ENCODE results near the gene CCSER2. TPM values are rescaled to one million over a fixed set of nuclear protein-coding genes. Genes with fewer than 3 reads are reported as not detected.

The CCSER2 gene
- polyA plus RNA-seq, 2 of the 4 experiments (the other 2 are of a cell fraction), result 9.2 to 28.2 TPM

DNA sequence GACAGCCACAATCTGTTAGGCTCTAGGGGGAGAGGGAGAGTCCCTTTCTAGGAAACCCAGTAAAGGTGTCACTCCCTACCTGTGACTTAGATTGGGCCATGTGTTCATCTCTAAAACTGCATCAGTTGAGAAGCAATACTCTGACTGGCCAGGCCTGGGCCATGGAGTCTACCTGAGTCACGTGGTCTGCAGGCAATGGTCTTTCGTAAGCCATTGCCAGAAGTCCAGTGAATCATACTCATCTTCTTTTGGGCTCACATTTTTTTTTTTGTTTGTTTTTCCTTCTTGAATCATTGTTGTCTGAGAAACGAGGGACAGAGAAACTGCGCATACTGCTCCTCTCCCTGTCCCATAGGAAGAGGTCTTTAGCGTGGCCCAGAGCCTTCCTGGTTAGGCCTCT is 215.6 kb downstream of the CCSER2 start (continued):
- TF ChIP-seq, protein P1, sequence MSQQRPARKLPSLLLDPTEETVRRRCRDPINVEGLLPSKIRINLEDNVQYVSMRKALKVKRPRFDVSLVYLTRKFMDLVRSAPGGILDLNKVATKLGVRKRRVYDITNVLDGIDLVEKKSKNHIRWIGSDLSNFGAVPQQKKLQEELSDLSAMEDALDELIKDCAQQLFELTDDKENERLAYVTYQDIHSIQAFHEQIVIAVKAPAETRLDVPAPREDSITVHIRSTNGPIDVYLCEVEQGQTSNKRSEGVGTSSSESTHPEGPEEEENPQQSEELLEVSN (IDR thresholded peaks at IDR 0.05; ENCODE audit: borderline replicate concordance, low read depth), result no peak
- no peak for TF ChIP-seq HEYL (CRISPR knock-in tag; IDR thresholded peaks at IDR 0.05)
- no peak for TF ChIP-seq EHF (CRISPR knock-in tag; IDR thresholded peaks at IDR 0.05)
- TF ChIP-seq TP53 (CRISPR knock-in tag; IDR thresholded peaks at IDR 0.05), result no peak
- peak in 1 of 2 experiments; percentile 57; a peak in 2 of 4 replicates for TF ChIP-seq CEBPB (IDR thresholded peaks at IDR 0.05)
- TF ChIP-seq, protein P2, sequence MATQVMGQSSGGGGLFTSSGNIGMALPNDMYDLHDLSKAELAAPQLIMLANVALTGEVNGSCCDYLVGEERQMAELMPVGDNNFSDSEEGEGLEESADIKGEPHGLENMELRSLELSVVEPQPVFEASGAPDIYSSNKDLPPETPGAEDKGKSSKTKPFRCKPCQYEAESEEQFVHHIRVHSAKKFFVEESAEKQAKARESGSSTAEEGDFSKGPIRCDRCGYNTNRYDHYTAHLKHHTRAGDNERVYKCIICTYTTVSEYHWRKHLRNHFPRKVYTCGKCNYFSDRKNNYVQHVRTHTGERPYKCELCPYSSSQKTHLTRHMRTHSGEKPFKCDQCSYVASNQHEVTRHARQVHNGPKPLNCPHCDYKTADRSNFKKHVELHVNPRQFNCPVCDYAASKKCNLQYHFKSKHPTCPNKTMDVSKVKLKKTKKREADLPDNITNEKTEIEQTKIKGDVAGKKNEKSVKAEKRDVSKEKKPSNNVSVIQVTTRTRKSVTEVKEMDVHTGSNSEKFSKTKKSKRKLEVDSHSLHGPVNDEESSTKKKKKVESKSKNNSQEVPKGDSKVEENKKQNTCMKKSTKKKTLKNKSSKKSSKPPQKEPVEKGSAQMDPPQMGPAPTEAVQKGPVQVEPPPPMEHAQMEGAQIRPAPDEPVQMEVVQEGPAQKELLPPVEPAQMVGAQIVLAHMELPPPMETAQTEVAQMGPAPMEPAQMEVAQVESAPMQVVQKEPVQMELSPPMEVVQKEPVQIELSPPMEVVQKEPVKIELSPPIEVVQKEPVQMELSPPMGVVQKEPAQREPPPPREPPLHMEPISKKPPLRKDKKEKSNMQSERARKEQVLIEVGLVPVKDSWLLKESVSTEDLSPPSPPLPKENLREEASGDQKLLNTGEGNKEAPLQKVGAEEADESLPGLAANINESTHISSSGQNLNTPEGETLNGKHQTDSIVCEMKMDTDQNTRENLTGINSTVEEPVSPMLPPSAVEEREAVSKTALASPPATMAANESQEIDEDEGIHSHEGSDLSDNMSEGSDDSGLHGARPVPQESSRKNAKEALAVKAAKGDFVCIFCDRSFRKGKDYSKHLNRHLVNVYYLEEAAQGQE (IDR thresholded peaks at IDR 0.05), result no peak
- TF ChIP-seq ESRRA (IDR thresholded peaks at IDR 0.05; ENCODE audit: borderline replicate concordance, low read length), result no peak
- TF ChIP-seq, protein P3, sequence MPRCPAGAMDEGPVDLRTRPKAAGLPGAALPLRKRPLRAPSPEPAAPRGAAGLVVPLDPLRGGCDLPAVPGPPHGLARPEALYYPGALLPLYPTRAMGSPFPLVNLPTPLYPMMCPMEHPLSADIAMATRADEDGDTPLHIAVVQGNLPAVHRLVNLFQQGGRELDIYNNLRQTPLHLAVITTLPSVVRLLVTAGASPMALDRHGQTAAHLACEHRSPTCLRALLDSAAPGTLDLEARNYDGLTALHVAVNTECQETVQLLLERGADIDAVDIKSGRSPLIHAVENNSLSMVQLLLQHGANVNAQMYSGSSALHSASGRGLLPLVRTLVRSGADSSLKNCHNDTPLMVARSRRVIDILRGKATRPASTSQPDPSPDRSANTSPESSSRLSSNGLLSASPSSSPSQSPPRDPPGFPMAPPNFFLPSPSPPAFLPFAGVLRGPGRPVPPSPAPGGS (IDR thresholded peaks at IDR 0.05), result no peak

DNA sequence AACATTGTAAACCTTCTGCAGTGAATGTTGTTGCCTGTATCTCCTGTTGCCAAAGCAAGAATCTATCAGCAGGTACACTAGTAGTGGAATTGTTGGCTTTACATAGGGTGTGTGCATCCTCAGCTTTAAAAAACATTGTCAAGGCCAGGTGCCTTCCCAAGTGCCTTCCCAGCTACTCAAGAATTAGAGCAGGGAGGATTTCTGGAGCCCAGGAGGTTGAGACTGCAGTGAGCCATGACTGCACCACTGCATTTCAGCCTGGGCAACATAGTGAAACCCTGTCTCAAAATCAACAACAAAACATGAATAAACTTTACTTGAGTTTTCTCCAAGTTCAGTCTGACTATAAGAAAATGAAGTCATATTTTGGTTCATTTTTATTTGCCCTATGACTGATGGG is 217.3 kb downstream of the CCSER2 start:
- H3K4me2 ChIP-seq, result no peak overlapping the region
- H3K9me3 ChIP-seq, result no peaks in the 10 kb centered on the region
- peaks cover 6% of the 10 kb centered on the region; the same call in 2 of the 3 replicates for H3K4me1 ChIP-seq
- no peak overlapping the region for H3K27ac ChIP-seq
- no peak overlapping the region for H3K4me3 ChIP-seq
- DNase-seq (ENCODE audit: low read depth in 1 of 2, low spot score in 1 of 2), result no peak
- no peak for FAIRE-seq
- POLR2A ChIA-PET, result no interaction called here
- ATAC-seq, result no peak
- TF ChIP-seq POLR2AphosphoS2 (conservative IDR thresholded peaks at IDR 0.05; ENCODE audit: low read length) (no peak), KDM1A (IDR thresholded peaks at IDR 0.05; ENCODE audit: low read depth) (no peak), RNF2 (IDR thresholded peaks at IDR 0.05; ENCODE audit: borderline replicate concordance, low read depth) (no peak), PHF8 (IDR thresholded peaks at IDR 0.05; ENCODE audit: borderline replicate concordance, low read depth) (no peak), MAFK (IDR thresholded peaks at IDR 0.05; ENCODE audit: partially characterized antibody) (no peak), ZFP36 (IDR thresholded peaks at IDR 0.05; ENCODE audit: borderline replicate concordance, partially characterized antibody) (no peak), JUN (IDR thresholded peaks at IDR 0.05) (no peak)
- CTCF ChIA-PET, result no interaction called here

DNA sequence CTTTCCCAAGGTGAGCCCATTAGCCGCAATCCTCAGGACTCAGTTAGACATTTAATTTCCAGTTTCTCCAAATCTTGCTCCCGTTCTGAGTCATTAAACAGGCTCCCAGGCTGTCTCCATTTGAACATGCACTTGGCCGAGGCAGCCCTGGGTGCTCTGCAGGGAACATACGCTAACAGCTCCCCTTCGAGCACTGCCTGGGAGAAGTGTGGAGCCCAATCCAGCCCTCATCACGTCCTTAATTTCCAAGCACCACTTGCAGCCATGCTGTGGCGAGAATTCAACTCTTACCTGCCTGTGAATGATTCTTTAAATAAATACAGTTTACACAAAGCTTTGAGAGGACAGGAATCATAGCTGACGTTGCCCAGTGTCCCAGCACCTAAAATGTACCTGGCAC is 218.2 kb downstream of the CCSER2 start:
- WGBS (ENCODE audit: missing lambda C conversion rate), result 59% methylated on average over 8 of the region's 8 CpGs

More for the DNA sequence above, 218.2 kb downstream of the CCSER2 start:
- POLR2A ChIA-PET, result no interaction called here
- TF ChIP-seq, protein P4, sequence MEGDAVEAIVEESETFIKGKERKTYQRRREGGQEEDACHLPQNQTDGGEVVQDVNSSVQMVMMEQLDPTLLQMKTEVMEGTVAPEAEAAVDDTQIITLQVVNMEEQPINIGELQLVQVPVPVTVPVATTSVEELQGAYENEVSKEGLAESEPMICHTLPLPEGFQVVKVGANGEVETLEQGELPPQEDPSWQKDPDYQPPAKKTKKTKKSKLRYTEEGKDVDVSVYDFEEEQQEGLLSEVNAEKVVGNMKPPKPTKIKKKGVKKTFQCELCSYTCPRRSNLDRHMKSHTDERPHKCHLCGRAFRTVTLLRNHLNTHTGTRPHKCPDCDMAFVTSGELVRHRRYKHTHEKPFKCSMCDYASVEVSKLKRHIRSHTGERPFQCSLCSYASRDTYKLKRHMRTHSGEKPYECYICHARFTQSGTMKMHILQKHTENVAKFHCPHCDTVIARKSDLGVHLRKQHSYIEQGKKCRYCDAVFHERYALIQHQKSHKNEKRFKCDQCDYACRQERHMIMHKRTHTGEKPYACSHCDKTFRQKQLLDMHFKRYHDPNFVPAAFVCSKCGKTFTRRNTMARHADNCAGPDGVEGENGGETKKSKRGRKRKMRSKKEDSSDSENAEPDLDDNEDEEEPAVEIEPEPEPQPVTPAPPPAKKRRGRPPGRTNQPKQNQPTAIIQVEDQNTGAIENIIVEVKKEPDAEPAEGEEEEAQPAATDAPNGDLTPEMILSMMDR (IDR thresholded peaks at IDR 0.05), result no peak
- TF ChIP-seq CBX2 (IDR thresholded peaks at IDR 0.05; ENCODE audit: borderline replicate concordance, low read depth), result no peak
- no peak for TF ChIP-seq JUN (IDR thresholded peaks at IDR 0.05)
- no peak for TF ChIP-seq RCOR1 (IDR thresholded peaks at IDR 0.05; ENCODE audit: low read depth, low read length)
- no peak for TF ChIP-seq MAZ (IDR thresholded peaks at IDR 0.05; ENCODE audit: borderline replicate concordance, low read depth, low read length)
- TF ChIP-seq TFCP2L1 (CRISPR knock-in tag; IDR thresholded peaks at IDR 0.05), result no peak
- TF ChIP-seq, protein P5, sequence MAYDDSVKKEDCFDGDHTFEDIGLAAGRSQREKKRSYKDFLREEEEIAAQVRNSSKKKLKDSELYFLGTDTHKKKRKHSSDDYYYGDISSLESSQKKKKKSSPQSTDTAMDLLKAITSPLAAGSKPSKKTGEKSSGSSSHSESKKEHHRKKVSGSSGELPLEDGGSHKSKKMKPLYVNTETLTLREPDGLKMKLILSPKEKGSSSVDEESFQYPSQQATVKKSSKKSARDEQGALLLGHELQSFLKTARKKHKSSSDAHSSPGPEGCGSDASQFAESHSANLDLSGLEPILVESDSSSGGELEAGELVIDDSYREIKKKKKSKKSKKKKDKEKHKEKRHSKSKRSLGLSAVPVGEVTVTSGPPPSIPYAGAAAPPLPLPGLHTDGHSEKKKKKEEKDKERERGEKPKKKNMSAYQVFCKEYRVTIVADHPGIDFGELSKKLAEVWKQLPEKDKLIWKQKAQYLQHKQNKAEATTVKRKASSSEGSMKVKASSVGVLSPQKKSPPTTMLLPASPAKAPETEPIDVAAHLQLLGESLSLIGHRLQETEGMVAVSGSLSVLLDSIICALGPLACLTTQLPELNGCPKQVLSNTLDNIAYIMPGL (CRISPR knock-in tag; IDR thresholded peaks at IDR 0.05; ENCODE audit: borderline replicate concordance), result no peak
- no peak for TF ChIP-seq ZFP36 (IDR thresholded peaks at IDR 0.05; ENCODE audit: borderline replicate concordance, partially characterized antibody)
- TF ChIP-seq POLR2A (IDR thresholded peaks at IDR 0.05; ENCODE audit: low read length), result no peak
- no peak for TF ChIP-seq ESRRA (IDR thresholded peaks at IDR 0.05; ENCODE audit: borderline replicate concordance, low read length)
- no peak for TF ChIP-seq KDM5A (IDR thresholded peaks at IDR 0.05)
- no peak for TF ChIP-seq RAD21 (conservative IDR thresholded peaks at IDR 0.05 in 1 of 2, IDR thresholded peaks at IDR 0.05 in 1 of 2)
- TF ChIP-seq SMC3 (IDR thresholded peaks at IDR 0.05), result no peak
- no peak for TF ChIP-seq GATA3 (IDR thresholded peaks at IDR 0.05; ENCODE audit: borderline replicate concordance)
- no peak for TF ChIP-seq HOXA7 (CRISPR knock-in tag; IDR thresholded peaks at IDR 0.05)
- TF ChIP-seq EHMT2 (IDR thresholded peaks at IDR 0.05; ENCODE audit: low read depth), result no peak
- CTCF ChIA-PET, result no interaction called here
- DNase-seq (ENCODE audit: low read depth in 1 of 2, low spot score in 1 of 2) (no peak), FAIRE-seq (no peak), ATAC-seq (no peak)
- Histone ChIP-seq H3K4me3 (no peak overlapping the region), H3K9me3 (no peaks in the 10 kb centered on the region), H3K4me2 (no peak overlapping the region), H3K4me1 (peaks cover 6% of the 10 kb centered on the region; the same call in 2 of the 3 replicates), H3K27ac (no peak overlapping the region)

All from A549 (cell line).